HUES6 (cell line): Measurements from ENCODE around the gene FNDC11.
A peak's percentile ranks its signal among the peaks of the same experiment; 100 is the strongest.
"Not testable (repeated sequence)": the region's sequence is repeated elsewhere in the genome, so short reads cannot be mapped to it uniquely, and the experiment has no call there.

ENCODE experiments used
- H3K27ac ChIP-seq: 2 replicates; pipeline ENCODE4 v1.7.0; 2013; ENCODE audit warnings: low read depth, mild to moderate bottlenecking, low read length, inconsistent platforms
- H3K27me3 ChIP-seq: 2 replicates; pipeline ENCODE4 v1.6.1; 2013; ENCODE audit warnings: low read length; ENCODE audit not compliant: control insufficient read depth, insufficient read depth
- H3K36me3 ChIP-seq: 2 replicates; pipeline ENCODE4 v1.6.1; 2013; ENCODE audit warnings: low read length; ENCODE audit not compliant: control insufficient read depth, insufficient read depth
- H3K4me1 ChIP-seq: 2 replicates; pipeline ENCODE4 v1.6.1; 2013; ENCODE audit warnings: low read length; ENCODE audit not compliant: control insufficient read depth, insufficient read depth
- H3K4me3 ChIP-seq: 2 replicates; pipeline ENCODE4 v1.5.1; 2013; ENCODE audit warnings: low read depth, low read length
- H3K9ac ChIP-seq: one replicate; pipeline ENCODE4 v1.6.1; 2013; ENCODE audit warnings: mild to moderate bottlenecking, low read length
- H3K9me3 ChIP-seq: 2 replicates; pipeline ENCODE4 v1.6.1; 2013; ENCODE audit warnings: low read depth, low read length; ENCODE audit not compliant: control insufficient read depth, insufficient read depth

Gene FNDC11

GRCh38 chr20:63553933-63554290 lies at the start of gene FNDC11:
FNDC11 (plus strand) TSS chr20:63554159; CDS start chr20:63555664, 1,505 bp downstream.
- no peaks in the 10 kb centered on the region for H3K27me3 ChIP-seq
- peak within 1 kb of the TSS; percentile 18 for H3K9ac ChIP-seq
- no peaks in the 10 kb centered on the region for H3K9me3 ChIP-seq
- no peaks in the 10 kb centered on the region for H3K36me3 ChIP-seq
- peak within 1 kb of the TSS; percentile 76 for H3K27ac ChIP-seq
- peaks cover 30% of the 10 kb centered on the region for H3K4me1 ChIP-seq
- H3K4me3 ChIP-seq: peak within 1 kb of the TSS; percentile 94

DNA sequence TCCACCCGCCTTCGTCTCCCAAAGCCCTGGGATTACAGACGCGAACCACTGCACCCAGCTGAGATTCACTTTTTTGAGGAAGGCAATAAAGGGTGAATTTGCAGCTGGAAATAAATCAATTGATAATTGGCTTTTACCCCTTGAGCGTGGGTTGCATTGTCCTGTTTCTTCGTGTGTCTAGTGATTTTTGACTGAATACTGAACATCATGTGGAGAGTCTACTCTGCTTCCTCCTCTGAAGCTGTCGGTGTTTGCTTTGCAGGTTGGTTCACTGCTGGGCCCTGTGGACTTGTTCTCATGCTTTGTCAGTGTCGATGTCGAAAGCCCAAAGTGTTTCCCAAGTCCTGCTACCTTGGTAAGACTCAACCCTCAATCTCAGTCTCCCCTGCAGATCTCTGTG lies 49.3 kb upstream of the FNDC11 start:
- Histone ChIP-seq H3K4me1 (peaks cover 11% of the 10 kb centered on the region), H3K36me3 (no peaks in the 10 kb centered on the region), H3K9ac (no peak overlapping the region), H3K4me3 (no peak overlapping the region), H3K9me3 (peaks cover 9% of the 10 kb centered on the region; the same call in 1 of the 2 replicates), H3K27ac (no peak overlapping the region), H3K27me3 (peaks cover 37% of the 10 kb centered on the region)

DNA sequence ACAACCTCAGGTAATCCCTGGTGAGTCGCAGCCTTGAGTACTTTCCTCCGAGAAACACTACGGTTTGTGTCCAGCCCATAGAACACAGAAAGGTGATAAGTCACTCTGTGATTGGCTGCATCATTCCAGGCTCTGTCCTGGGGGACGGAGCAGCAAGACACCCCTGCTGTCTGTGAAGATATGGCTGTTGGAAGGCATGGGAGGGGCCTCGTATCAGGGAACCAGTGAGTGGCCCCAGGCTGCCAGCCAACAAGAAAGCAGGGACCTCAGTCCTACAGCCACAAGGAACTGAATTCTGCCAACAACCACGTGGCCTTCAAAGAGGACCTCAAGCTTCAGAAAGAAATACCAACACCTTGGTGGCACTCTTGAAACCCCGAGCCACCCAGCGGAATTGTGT lies 48.7 kb upstream of the FNDC11 start:
- no peak overlapping the region for H3K27ac ChIP-seq

DNA sequence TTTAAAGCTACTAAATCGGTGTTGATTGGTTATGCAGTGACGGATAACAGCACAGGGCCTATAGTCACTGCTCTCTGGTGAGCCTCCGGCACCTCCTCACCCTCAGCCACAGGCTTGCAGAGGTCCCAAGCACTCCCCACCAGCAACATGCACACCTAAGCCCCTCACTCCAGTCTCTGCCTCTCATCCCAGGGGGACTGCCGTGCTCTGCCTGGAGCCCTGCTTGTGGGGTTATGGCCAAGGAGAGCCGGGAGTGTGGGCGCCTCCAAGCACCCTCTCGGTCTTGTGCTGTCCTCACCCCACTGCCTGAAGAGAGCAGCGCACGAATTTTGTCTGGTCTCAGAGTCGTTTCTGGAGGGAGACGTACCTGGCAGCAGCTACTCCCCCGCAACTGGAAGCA lies 48.2 kb upstream of the FNDC11 start:
- Histone ChIP-seq H3K4me1 (peaks cover 11% of the 10 kb centered on the region), H3K27me3 (peaks cover 26% of the 10 kb centered on the region), H3K27ac (no peak overlapping the region), H3K9me3 (peaks cover 9% of the 10 kb centered on the region; the same call in 1 of the 2 replicates), H3K4me3 (no peak overlapping the region), H3K9ac (no peak overlapping the region), H3K36me3 (no peaks in the 10 kb centered on the region)

More for the DNA sequence above, 48.7 kb upstream of the FNDC11 start:
- Histone ChIP-seq H3K4me1 (peaks cover 11% of the 10 kb centered on the region), H3K4me3 (no peak overlapping the region), H3K36me3 (no peaks in the 10 kb centered on the region), H3K9me3 (peaks cover 9% of the 10 kb centered on the region; the same call in 1 of the 2 replicates), H3K27me3 (peaks cover 30% of the 10 kb centered on the region), H3K9ac (no peak overlapping the region)

GRCh38 chr20:63507083-63507743 lies 46.7 kb upstream of the FNDC11 start:
- no peaks in the 10 kb centered on the region for H3K36me3 ChIP-seq
- no peak overlapping the region for H3K9ac ChIP-seq
- peaks cover 9% of the 10 kb centered on the region; the same call in 1 of the 2 replicates for H3K9me3 ChIP-seq
- H3K27me3 ChIP-seq: peaks cover 20% of the 10 kb centered on the region
- peaks cover 8% of the 10 kb centered on the region for H3K4me1 ChIP-seq
- H3K4me3 ChIP-seq: no peak overlapping the region
- no peak overlapping the region for H3K27ac ChIP-seq

GRCh38 chr20:63508072-63508768 lies 45.7 kb upstream of the FNDC11 start:
- H3K4me3 ChIP-seq: no peak overlapping the region
- no peak overlapping the region for H3K9ac ChIP-seq
- H3K4me1 ChIP-seq: no peaks in the 10 kb centered on the region
- peaks cover 12% of the 10 kb centered on the region; the same call in 1 of the 2 replicates for H3K27me3 ChIP-seq
- H3K9me3 ChIP-seq: peaks cover 9% of the 10 kb centered on the region; the same call in 1 of the 2 replicates
- no peaks in the 10 kb centered on the region for H3K36me3 ChIP-seq
- no peak overlapping the region for H3K27ac ChIP-seq

- no peak overlapping the region for H3K9ac ChIP-seq
- no peak overlapping the region for H3K4me3 ChIP-seq
- H3K27me3 ChIP-seq: peaks cover 6% of the 10 kb centered on the region; the same call in 1 of the 2 replicates
- H3K9me3 ChIP-seq: peaks cover 9% of the 10 kb centered on the region; the same call in 1 of the 2 replicates
- H3K4me1 ChIP-seq: no peaks in the 10 kb centered on the region
- H3K27ac ChIP-seq: no peak overlapping the region
- H3K36me3 ChIP-seq: no peaks in the 10 kb centered on the region
Measured at GRCh38 chr20:63509088-63509564, 44.8 kb upstream of the FNDC11 start.

GRCh38 chr20:63513207-63513606 lies 40.8 kb upstream of the FNDC11 start:
- Histone ChIP-seq H3K4me3 (no peak overlapping the region), H3K4me1 (peaks cover 2% of the 10 kb centered on the region; the same call in 1 of the 2 replicates), H3K36me3 (no peaks in the 10 kb centered on the region), H3K9me3 (peaks cover 4% of the 10 kb centered on the region; the same call in 1 of the 2 replicates), H3K9ac (no peak overlapping the region), H3K27ac (no peak overlapping the region), H3K27me3 (no peaks in the 10 kb centered on the region; the same call in 1 of the 2 replicates)

DNA sequence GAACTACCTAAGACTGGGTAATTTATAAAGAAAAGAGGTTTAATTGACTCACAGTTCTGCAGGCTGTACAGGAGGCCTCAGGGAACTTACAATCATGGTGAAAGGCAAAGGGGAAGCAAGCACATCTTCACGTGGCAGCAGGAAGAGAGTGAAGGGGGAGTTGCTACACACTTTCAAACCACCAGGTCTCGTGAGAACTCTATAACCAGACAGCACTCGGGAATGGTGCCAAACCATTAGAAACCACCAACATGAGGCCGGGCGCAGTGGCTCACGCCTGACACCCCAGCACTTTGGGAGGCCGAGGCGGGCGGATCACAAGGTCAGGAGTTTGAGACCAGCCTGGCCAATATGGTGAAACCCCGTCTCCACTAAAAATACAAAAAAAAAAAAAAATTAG lies 39.4 kb upstream of the FNDC11 start:
- peaks cover 11% of the 10 kb centered on the region for H3K27me3 ChIP-seq
- not testable (repeated sequence) for H3K9me3 ChIP-seq, H3K9ac ChIP-seq, H3K4me3 ChIP-seq, H3K36me3 ChIP-seq, H3K27ac ChIP-seq, H3K4me1 ChIP-seq

- Histone ChIP-seq H3K36me3 (peaks cover 8% of the 10 kb centered on the region), H3K27me3 (peaks cover 14% of the 10 kb centered on the region), H3K4me1 (peaks cover 10% of the 10 kb centered on the region), H3K4me3 (no peak overlapping the region), H3K9ac (no peak overlapping the region), H3K27ac (no peak overlapping the region), H3K9me3 (0 out of 2 replicates have a peak, but pooled peaks cover 3% of the 10 kb centered on the region)
Measured at GRCh38 chr20:63517376-63518309, 36.3 kb upstream of the FNDC11 start.
